Peyer's patch (tissue), 4 donors: ENCODE results near the gene FOXN4. TPM values are rescaled to one million over a fixed set of nuclear protein-coding genes. Genes with fewer than 3 reads are reported as not detected.

Source experiments
- DNase-seq, 3 donors: peaks; one replicate each; pipeline ENCODE4 v3.0.0-alpha.2; 2017 to 2019
- H3K27ac ChIP-seq, 4 donors: fragments of 200-600 bp; sonication (generic); one replicate each; pipeline ENCODE4 v1.5.1; 2016 to 2019
- H3K27me3 ChIP-seq, 2 donors: fragments of 200-600 bp; sonication (generic); one replicate each; pipeline ENCODE4 v1.5.1; 2019
- H3K36me3 ChIP-seq, 3 donors: fragments of 200-600 bp; sonication (generic); one replicate each; pipeline ENCODE4 v1.5.1; 2016 to 2019
- H3K4me1 ChIP-seq, 4 donors: fragments of 200-600 bp; sonication (generic); one replicate each; pipeline ENCODE4 v1.5.1; 2016 to 2019
- H3K4me3 ChIP-seq, 4 donors: fragments of 200-600 bp; sonication (generic); 1 replicate in 3 of 4; 2 replicates in 1 of 4; pipeline ENCODE4 v1.5.1; 2016 to 2019; ENCODE audit warnings: mild to moderate bottlenecking in 1 of 4
- H3K9me3 ChIP-seq, 4 donors: fragments of 200-600 bp; sonication (generic); one replicate each; pipeline ENCODE4 v1.5.1; 2016 to 2019; ENCODE audit warnings: mild to moderate bottlenecking in 1 of 4
- CTCF ChIP-seq, 6 experiments: fragments of 450-650 bp in 4 of 6; fragments of 200-600 bp in 2 of 6; sonication (generic) in 1 of 6; IDR thresholded peaks; one replicate each; pipeline ENCODE4 v1.5.1; 2017 to 2019; ENCODE audit warnings: antibody characterized with exemption in 6 of 6, mild to moderate bottlenecking in 3 of 6, moderate library complexity in 1 of 6
- POLR2A ChIP-seq, 2 donors: fragments of 450-650 bp; IDR thresholded peaks; one replicate each; pipeline ENCODE4 v1.5.1; 2017; ENCODE audit warnings: antibody characterized with exemption in 2 of 2, mild to moderate bottlenecking in 2 of 2, moderate library complexity in 2 of 2
- total RNA-seq, 4 donors: library from RNA; depleted of rRNA; stranded (reverse); fragments of >200 nt; gene quantifications; one replicate each; pipeline ENCODE4 v1.1.0, GENCODE V29; 2016

FOXN4 gene
- total RNA-seq, 4 donors from 2014 or later, result not detected

- Histone ChIP-seq H3K27me3 (no peaks in the 10 kb centered on the region), H3K9me3 (no peaks in the 10 kb centered on the region), H3K27ac (no peak overlapping the region), H3K36me3 (no peaks in the 10 kb centered on the region), H3K4me1 (peaks cover 0 to 9% (median 0%) of the 10 kb centered on the region in 4 donors), H3K4me3 (no peak overlapping the region)
- DNase-seq, result peak in 1 of 3 donors; percentile 23
- no peak for TF ChIP-seq CTCF (IDR thresholded peaks at IDR 0.05)
- TF ChIP-seq POLR2A (IDR thresholded peaks at IDR 0.05), result no peak
These were observed 14.7 kb downstream of the FOXN4 start for GRCh38 chr12:109294286-109294796.

GRCh38 chr12:109293106-109293505, 16.0 kb downstream of the FOXN4 start:
- Histone ChIP-seq H3K4me3 (no peak overlapping the region), H3K36me3 (no peaks in the 10 kb centered on the region), H3K9me3 (no peaks in the 10 kb centered on the region), H3K4me1 (peaks cover 0 to 9% (median 0%) of the 10 kb centered on the region in 4 donors), H3K27ac (no peak overlapping the region), H3K27me3 (no peaks in the 10 kb centered on the region)
- TF ChIP-seq CTCF (IDR thresholded peaks at IDR 0.05) (no peak), POLR2A (IDR thresholded peaks at IDR 0.05) (no peak)
- DNase-seq, result no peak

GRCh38 chr12:109292342-109292711, 16.8 kb downstream of the FOXN4 start:
- Histone ChIP-seq H3K27me3 (no peaks in the 10 kb centered on the region), H3K27ac (no peak overlapping the region), H3K4me3 (no peak overlapping the region), H3K9me3 (no peaks in the 10 kb centered on the region), H3K36me3 (no peaks in the 10 kb centered on the region), H3K4me1 (peaks cover 0 to 9% (median 0%) of the 10 kb centered on the region in 4 donors)
- no peak for DNase-seq
- TF ChIP-seq CTCF (IDR thresholded peaks at IDR 0.05), result no peak
- no peak for TF ChIP-seq POLR2A (IDR thresholded peaks at IDR 0.05)

GRCh38 chr12:109291521-109292341, 17.4 kb downstream of the FOXN4 start:
- peak in 2 of 3 donors; percentile 49 to 64 for DNase-seq
- H3K4me3 ChIP-seq, result peak overlapping the region in 1 of 4 donors; percentile 28
- TF ChIP-seq POLR2A (IDR thresholded peaks at IDR 0.05), result no peak
- no peak for TF ChIP-seq CTCF (IDR thresholded peaks at IDR 0.05)
- no peaks in the 10 kb centered on the region for H3K9me3 ChIP-seq
- H3K4me1 ChIP-seq, result peaks cover 0 to 9% (median 0%) of the 10 kb centered on the region in 4 donors
- H3K27ac ChIP-seq, result no peak overlapping the region
- no peaks in the 10 kb centered on the region for H3K36me3 ChIP-seq
- H3K27me3 ChIP-seq, result no peaks in the 10 kb centered on the region

- DNase-seq, result no peak
- Histone ChIP-seq H3K4me3 (peak overlapping the region in 1 of 4 donors; percentile 28), H3K36me3 (no peaks in the 10 kb centered on the region), H3K4me1 (peaks cover 0 to 9% (median 0%) of the 10 kb centered on the region in 4 donors), H3K27ac (no peak overlapping the region), H3K9me3 (no peaks in the 10 kb centered on the region), H3K27me3 (no peaks in the 10 kb centered on the region)
- TF ChIP-seq CTCF (IDR thresholded peaks at IDR 0.05) (no peak), POLR2A (IDR thresholded peaks at IDR 0.05) (no peak)
These were observed 18.0 kb downstream of the FOXN4 start for GRCh38 chr12:109291117-109291516.
